Liver (tissue), 10 donors: ENCODE data around the gene SRSF10. TPM values are rescaled to one million over a fixed set of nuclear protein-coding genes. Genes with fewer than 3 reads are reported as not detected.

ENCODE experiments used
- DNase-seq: peaks from one replicate; pipeline ENCODE4 v3.0.0-alpha.2; 2017; ENCODE audit warnings: low spot score
- H3K27ac ChIP-seq, 2 donors: one replicate each; pipeline ENCODE4 v1.7.0; 2013; ENCODE audit warnings: inconsistent platforms in 2 of 2, low read length in 2 of 2, control low read depth in 1 of 2, low read depth in 1 of 2, mild to moderate bottlenecking in 1 of 2
- H3K27me3 ChIP-seq, 4 donors: one replicate each; pipeline versions ENCODE4 v1.6.1 to v1.7.0; 2013; ENCODE audit warnings: low read length in 3 of 4, inconsistent platforms in 1 of 4, mild to moderate bottlenecking in 1 of 4, moderate library complexity in 1 of 4; ENCODE audit not compliant: control insufficient read depth in 4 of 4, insufficient read depth in 4 of 4
- H3K36me3 ChIP-seq, 4 donors: one replicate each; pipeline versions ENCODE4 v1.6.1 to v1.7.0; 2013; ENCODE audit warnings: low read length in 3 of 4, mild to moderate bottlenecking in 3 of 4, low read depth in 1 of 4, moderate library complexity in 1 of 4; ENCODE audit not compliant: control insufficient read depth in 4 of 4, insufficient read depth in 3 of 4
- H3K4me1 ChIP-seq, 4 donors: one replicate each; pipeline versions ENCODE4 v1.6.1 to v1.7.0; 2013; ENCODE audit warnings: low read length in 3 of 4, mild to moderate bottlenecking in 3 of 4, moderate library complexity in 1 of 4; ENCODE audit not compliant: control insufficient read depth in 4 of 4, insufficient read depth in 4 of 4
- H3K4me3 ChIP-seq, 3 donors: one replicate each; pipeline versions ENCODE4 v1.6.1 to v1.7.0; 2013; ENCODE audit warnings: low read length in 3 of 3, control low read depth in 1 of 3, low read depth in 1 of 3, mild to moderate bottlenecking in 1 of 3
- H3K9ac ChIP-seq, 2 donors: one replicate each; pipeline ENCODE4 v1.7.0; 2013; ENCODE audit warnings: low read length in 2 of 2, mild to moderate bottlenecking in 2 of 2, moderate library complexity in 2 of 2, control low read depth in 1 of 2, low read depth in 1 of 2
- H3K9me3 ChIP-seq, 4 donors: one replicate each; pipeline versions ENCODE4 v1.6.1 to v1.7.0; 2013; ENCODE audit warnings: low read length in 3 of 4; ENCODE audit not compliant: control insufficient read depth in 4 of 4
- FOXA1 ChIP-seq: IDR thresholded peaks from 2 replicates; pipeline ENCODE4 v1.6.1; 2016; ENCODE audit warnings: antibody characterized with exemption
- GABPA ChIP-seq, 2 donors: IDR thresholded peaks in 1 of 2; conservative IDR thresholded peaks in 1 of 2; 2 replicates each; pipeline ENCODE4 v1.6.1; 2016; ENCODE audit warnings: antibody characterized with exemption in 2 of 2, mild to moderate bottlenecking in 1 of 2, moderate library complexity in 1 of 2
- JUND ChIP-seq, 2 donors: IDR thresholded peaks; 2 replicates each; pipeline ENCODE4 v1.6.1; 2016; ENCODE audit warnings: antibody characterized with exemption in 2 of 2
- RAD21 ChIP-seq, 2 donors: IDR thresholded peaks; 2 replicates each; pipeline ENCODE4 v1.6.1; 2016; ENCODE audit warnings: antibody characterized with exemption in 2 of 2, mild to moderate bottlenecking in 2 of 2
- SP1 ChIP-seq: IDR thresholded peaks from 2 replicates; pipeline ENCODE4 v1.6.1; 2018; ENCODE audit warnings: antibody characterized with exemption, mild to moderate bottlenecking
- WGBS: extraction: QIAGEN DNeasy Blood & Tissue Kit; methylation state at CpG from one replicate; pipeline ENCODE4 v1.1.7; 2013; 5-methylcytosine and 5-hydroxymethylcytosine counted together
- polyA plus RNA-seq, 2 donors: library from polyadenylated mRNA; stranded (reverse) in 1 of 2; unstranded in 1 of 2; fragments of 200-250 nt in 1 of 2; fragments of >200 nt in 1 of 2; fragmentation: Nextera tagmentation in 1 of 2; extraction: Ambion mirVana in 1 of 2; gene quantifications; one replicate each; pipeline versions ENCODE4 v1.2.1 to v1.2.3, GENCODE V29; 2013 to 2015
- small RNA-seq: library from RNA; depleted of rRNA; stranded (forward); fragments of <200 nt; gene quantifications from one replicate; pipeline ENCODE3, GENCODE V24; 2014
- total RNA-seq, 2 donors: library from RNA; depleted of rRNA; stranded (reverse); fragments of >200 nt; gene quantifications; one replicate each; pipeline ENCODE4 v1.2.3, GENCODE V29; 2014
- TF ChIP-seq, protein P1 (sequence below): fragments of 150-350 bp; IDR thresholded peaks from 2 replicates; pipeline ENCODE4 v1.5.1; 2017; ENCODE audit warnings: improper control_type of control experiment, low read depth, low read length; ENCODE audit not compliant: missing input control
- TF ChIP-seq, protein P2 (sequence below): IDR thresholded peaks from 2 replicates; pipeline ENCODE4 v1.6.1; 2016; ENCODE audit warnings: antibody characterized with exemption, mild to moderate bottlenecking
- donor health status: healthy.
- donor health status: healthy.
- donor health status: healthy.
- donor health status: healthy.
- donor health status: healthy.

SRSF10 gene
- total and polyA plus RNA-seq, 4 donors: 29.9 to 77.5 (median 63.8) TPM

DNA sequence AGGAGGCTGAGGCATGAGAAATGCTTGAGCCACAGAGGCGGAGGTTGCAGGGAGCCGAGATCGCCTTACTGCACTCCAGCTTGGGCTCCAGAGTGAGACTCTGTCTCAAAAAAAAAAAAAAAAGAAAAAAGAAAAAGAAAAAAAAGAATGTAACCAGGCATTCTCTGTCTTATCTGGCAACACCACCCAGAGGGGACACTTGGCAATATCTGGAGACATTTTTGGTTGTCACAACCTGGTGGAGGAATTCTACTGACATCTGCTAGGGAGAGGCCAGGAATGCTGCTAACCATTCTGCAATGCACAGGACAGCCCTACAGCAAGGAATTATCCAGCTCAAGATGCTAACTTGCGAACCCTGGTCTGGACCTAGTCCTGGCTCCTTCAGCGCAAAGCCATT is 64.7 kb downstream of the SRSF10 start:
- no peak overlapping the region for H3K9ac ChIP-seq
- no peaks in the 10 kb centered on the region for H3K36me3 ChIP-seq
- 96% methylated on average over 5 of the region's 5 CpGs for WGBS
- no peaks in the 10 kb centered on the region for H3K9me3 ChIP-seq
- TF ChIP-seq GABPA (IDR thresholded peaks at IDR 0.05 in 1 of 2, conservative IDR thresholded peaks at IDR 0.05 in 1 of 2): no peak
- TF ChIP-seq, protein P1, sequence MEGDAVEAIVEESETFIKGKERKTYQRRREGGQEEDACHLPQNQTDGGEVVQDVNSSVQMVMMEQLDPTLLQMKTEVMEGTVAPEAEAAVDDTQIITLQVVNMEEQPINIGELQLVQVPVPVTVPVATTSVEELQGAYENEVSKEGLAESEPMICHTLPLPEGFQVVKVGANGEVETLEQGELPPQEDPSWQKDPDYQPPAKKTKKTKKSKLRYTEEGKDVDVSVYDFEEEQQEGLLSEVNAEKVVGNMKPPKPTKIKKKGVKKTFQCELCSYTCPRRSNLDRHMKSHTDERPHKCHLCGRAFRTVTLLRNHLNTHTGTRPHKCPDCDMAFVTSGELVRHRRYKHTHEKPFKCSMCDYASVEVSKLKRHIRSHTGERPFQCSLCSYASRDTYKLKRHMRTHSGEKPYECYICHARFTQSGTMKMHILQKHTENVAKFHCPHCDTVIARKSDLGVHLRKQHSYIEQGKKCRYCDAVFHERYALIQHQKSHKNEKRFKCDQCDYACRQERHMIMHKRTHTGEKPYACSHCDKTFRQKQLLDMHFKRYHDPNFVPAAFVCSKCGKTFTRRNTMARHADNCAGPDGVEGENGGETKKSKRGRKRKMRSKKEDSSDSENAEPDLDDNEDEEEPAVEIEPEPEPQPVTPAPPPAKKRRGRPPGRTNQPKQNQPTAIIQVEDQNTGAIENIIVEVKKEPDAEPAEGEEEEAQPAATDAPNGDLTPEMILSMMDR: no peak
- no peak for TF ChIP-seq FOXA1
- TF ChIP-seq, protein P2, sequence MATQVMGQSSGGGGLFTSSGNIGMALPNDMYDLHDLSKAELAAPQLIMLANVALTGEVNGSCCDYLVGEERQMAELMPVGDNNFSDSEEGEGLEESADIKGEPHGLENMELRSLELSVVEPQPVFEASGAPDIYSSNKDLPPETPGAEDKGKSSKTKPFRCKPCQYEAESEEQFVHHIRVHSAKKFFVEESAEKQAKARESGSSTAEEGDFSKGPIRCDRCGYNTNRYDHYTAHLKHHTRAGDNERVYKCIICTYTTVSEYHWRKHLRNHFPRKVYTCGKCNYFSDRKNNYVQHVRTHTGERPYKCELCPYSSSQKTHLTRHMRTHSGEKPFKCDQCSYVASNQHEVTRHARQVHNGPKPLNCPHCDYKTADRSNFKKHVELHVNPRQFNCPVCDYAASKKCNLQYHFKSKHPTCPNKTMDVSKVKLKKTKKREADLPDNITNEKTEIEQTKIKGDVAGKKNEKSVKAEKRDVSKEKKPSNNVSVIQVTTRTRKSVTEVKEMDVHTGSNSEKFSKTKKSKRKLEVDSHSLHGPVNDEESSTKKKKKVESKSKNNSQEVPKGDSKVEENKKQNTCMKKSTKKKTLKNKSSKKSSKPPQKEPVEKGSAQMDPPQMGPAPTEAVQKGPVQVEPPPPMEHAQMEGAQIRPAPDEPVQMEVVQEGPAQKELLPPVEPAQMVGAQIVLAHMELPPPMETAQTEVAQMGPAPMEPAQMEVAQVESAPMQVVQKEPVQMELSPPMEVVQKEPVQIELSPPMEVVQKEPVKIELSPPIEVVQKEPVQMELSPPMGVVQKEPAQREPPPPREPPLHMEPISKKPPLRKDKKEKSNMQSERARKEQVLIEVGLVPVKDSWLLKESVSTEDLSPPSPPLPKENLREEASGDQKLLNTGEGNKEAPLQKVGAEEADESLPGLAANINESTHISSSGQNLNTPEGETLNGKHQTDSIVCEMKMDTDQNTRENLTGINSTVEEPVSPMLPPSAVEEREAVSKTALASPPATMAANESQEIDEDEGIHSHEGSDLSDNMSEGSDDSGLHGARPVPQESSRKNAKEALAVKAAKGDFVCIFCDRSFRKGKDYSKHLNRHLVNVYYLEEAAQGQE: no peak
- no peak for TF ChIP-seq SP1
- H3K27me3 ChIP-seq: no peaks in the 10 kb centered on the region
- no peak overlapping the region for H3K4me3 ChIP-seq
- H3K27ac ChIP-seq: no peak overlapping the region
- peaks cover 0 to 17% (median 4%) of the 10 kb centered on the region in 4 donors for H3K4me1 ChIP-seq
- no peak for DNase-seq

DNA sequence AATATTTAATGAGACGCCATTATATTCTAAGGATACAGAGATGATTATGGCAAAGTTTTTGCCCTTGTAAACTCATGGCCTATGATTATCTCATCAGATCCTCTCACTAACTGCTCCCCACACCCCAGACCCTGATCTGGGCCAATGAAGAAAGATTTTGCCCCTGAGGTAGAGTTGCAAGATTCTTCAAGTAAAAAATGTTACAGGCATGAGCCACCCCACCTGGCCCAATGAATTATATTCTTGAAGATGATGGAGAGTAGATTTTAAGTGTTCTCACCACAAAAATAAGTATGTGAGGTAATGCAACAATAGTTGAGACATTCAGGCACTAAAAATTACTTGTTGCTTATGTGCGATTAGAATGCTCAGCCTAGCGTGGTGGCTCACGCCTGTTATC is 65.2 kb downstream of the SRSF10 start:
- 99% methylated on average over 4 of the region's 4 CpGs for WGBS
- no peaks in the 10 kb centered on the region for H3K9me3 ChIP-seq
- H3K27ac ChIP-seq: no peak overlapping the region

More for the DNA sequence above, 65.2 kb downstream of the SRSF10 start:
- H3K4me3 ChIP-seq: no peak overlapping the region
- TF ChIP-seq RAD21 (IDR thresholded peaks at IDR 0.05) (no peak), GABPA (IDR thresholded peaks at IDR 0.05 in 1 of 2, conservative IDR thresholded peaks at IDR 0.05 in 1 of 2) (no peak), JUND (IDR thresholded peaks at IDR 0.05) (no peak)
- no peaks in the 10 kb centered on the region for H3K27me3 ChIP-seq
- H3K4me1 ChIP-seq: peaks cover 0 to 11% (median 2%) of the 10 kb centered on the region in 4 donors
- no peaks in the 10 kb centered on the region for H3K36me3 ChIP-seq
- H3K9ac ChIP-seq: no peak overlapping the region
- DNase-seq: no peak

Small RNAs within 50 kb of the gene (small RNA-seq; reads per million reads assigned to genes)
- gene MIR378F: not detected

Other genes starting within 250 kb of the SRSF10 start
- gene ELOA, start 236.9 kb downstream of the SRSF10 start, total RNA-seq: 10 to 100 TPM; 11.1 to 34.9 TPM
- gene ELOA, start 236.9 kb downstream of the SRSF10 start, polyA plus RNA-seq: 10 to 100 TPM; 20.9 to 27.8 TPM
- gene PITHD1, start 201.9 kb downstream of the SRSF10 start, total RNA-seq: 10 to 100 TPM; 28.4 to 86.4 TPM
- gene PITHD1, start 201.9 kb downstream of the SRSF10 start, polyA plus RNA-seq: 10 to 100 TPM; 17.1 to 21.1 TPM
- gene LYPLA2, start 189.2 kb downstream of the SRSF10 start, total RNA-seq: 10 to 100 TPM; 26.3 to 33.9 TPM
- 10 to 100 TPM; 52.6 to 71.1 TPM for gene LYPLA2, start 189.2 kb downstream of the SRSF10 start, polyA plus RNA-seq
- 10 to 100 TPM; 22.9 to 43.4 TPM for gene GALE, start 179.6 kb downstream of the SRSF10 start, total RNA-seq
- gene GALE, start 179.6 kb downstream of the SRSF10 start, polyA plus RNA-seq: 10 to 100 TPM; 37.0 to 40.4 TPM
- 100 to 1,000 TPM in 1 of 2 donors, 10 to 100 TPM in 1; 68.2 to 111 TPM for gene HMGCL, start 154.9 kb downstream of the SRSF10 start, total RNA-seq
- gene HMGCL, start 154.9 kb downstream of the SRSF10 start, polyA plus RNA-seq: 100 to 1,000 TPM; 187 to 198 TPM
- 10 to 100 TPM; 33.8 to 58.0 TPM for gene FUCA1, start 112.0 kb downstream of the SRSF10 start, total RNA-seq
- gene FUCA1, start 112.0 kb downstream of the SRSF10 start, polyA plus RNA-seq: 10 to 100 TPM; 39.2 to 50.2 TPM
- gene CNR2, start 67.0 kb downstream of the SRSF10 start, total RNA-seq: under 1 TPM; 0.08 to 0.28 TPM
- gene CNR2, start 67.0 kb downstream of the SRSF10 start, polyA plus RNA-seq: under 1 TPM; 0.03 to 0.10 TPM
- 10 to 100 TPM; 46.5 to 63.6 TPM for gene PNRC2, start 20.5 kb downstream of the SRSF10 start, total RNA-seq
- gene PNRC2, start 20.5 kb downstream of the SRSF10 start, polyA plus RNA-seq: 10 to 100 TPM; 24.9 to 26.0 TPM
- gene MYOM3, start 131.8 kb upstream of the SRSF10 start, total RNA-seq: under 1 TPM; 0.05 to 0.17 TPM
- under 1 TPM in 1 of 2 donors, not detected in 1; 0.01 TPM for gene MYOM3, start 131.8 kb upstream of the SRSF10 start, polyA plus RNA-seq
- gene IL22RA1, start 162.8 kb upstream of the SRSF10 start, total RNA-seq: 1 to 10 TPM; 2.1 to 4.5 TPM
- 1 to 10 TPM; 3.4 to 3.5 TPM for gene IL22RA1, start 162.8 kb upstream of the SRSF10 start, polyA plus RNA-seq
- 1 to 10 TPM; 2.2 to 6.4 TPM for gene IFNLR1, start 207.0 kb upstream of the SRSF10 start, total RNA-seq
- gene IFNLR1, start 207.0 kb upstream of the SRSF10 start, polyA plus RNA-seq: 1 to 10 TPM; 2.9 to 4.1 TPM